Nephron (organoid): ENCODE data around the gene CCDC34.

Source experiments
- H3K27ac Mint-ChIP-seq, 3 experiments: 2 replicates each; pipeline ENCODE4 v1.8.0; 2020; ENCODE audit warnings: mixed read lengths in 3 of 3, mild to moderate bottlenecking in 2 of 3, moderate library complexity in 1 of 3
- H3K27me3 Mint-ChIP-seq: 2 replicates; pipeline ENCODE4 v1.8.0; 2021; ENCODE audit warnings: low read depth, mild to moderate bottlenecking, moderate library complexity, mixed read lengths
- H3K36me3 Mint-ChIP-seq: 2 replicates; pipeline ENCODE4 v1.8.0; 2020; ENCODE audit warnings: low read depth, mixed read lengths
- H3K4me1 Mint-ChIP-seq: 2 replicates; pipeline ENCODE4 v1.8.0; 2020; ENCODE audit warnings: mixed read lengths
- H3K4me3 Mint-ChIP-seq, 3 experiments: 2 replicates each; pipeline ENCODE4 v1.8.0; 2020; ENCODE audit warnings: mild to moderate bottlenecking in 3 of 3, mixed read lengths in 3 of 3, moderate library complexity in 2 of 3
- H3K9me3 Mint-ChIP-seq: 2 replicates; pipeline ENCODE4 v1.8.0; 2020; ENCODE audit warnings: mixed read lengths
- TF ChIP-seq, protein P1 (sequence below), 3 experiments: fragments of 200-600 bp; sonication (generic); IDR thresholded peaks; one replicate each; pipeline ENCODE4 v1.5.0; 2021; ENCODE audit warnings: antibody characterized with exemption in 3 of 3; ENCODE audit not compliant: unreplicated experiment in 3 of 3

Gene CCDC34

GRCh38 chr11:27291302-27291889 is 71.6 kb downstream of the CCDC34 start:
- Mint-ChIP-seq H3K36me3 (peaks cover 24% of the 10 kb centered on the region), H3K4me3 (no peak overlapping the region), H3K4me1 (peaks cover 35% of the 10 kb centered on the region), H3K9me3 (peaks cover 20% of the 10 kb centered on the region), H3K27ac (peak overlapping the region in 1 of 3 experiments; percentile 36), H3K27me3 (no peaks in the 10 kb centered on the region)
- TF ChIP-seq, protein P1, sequence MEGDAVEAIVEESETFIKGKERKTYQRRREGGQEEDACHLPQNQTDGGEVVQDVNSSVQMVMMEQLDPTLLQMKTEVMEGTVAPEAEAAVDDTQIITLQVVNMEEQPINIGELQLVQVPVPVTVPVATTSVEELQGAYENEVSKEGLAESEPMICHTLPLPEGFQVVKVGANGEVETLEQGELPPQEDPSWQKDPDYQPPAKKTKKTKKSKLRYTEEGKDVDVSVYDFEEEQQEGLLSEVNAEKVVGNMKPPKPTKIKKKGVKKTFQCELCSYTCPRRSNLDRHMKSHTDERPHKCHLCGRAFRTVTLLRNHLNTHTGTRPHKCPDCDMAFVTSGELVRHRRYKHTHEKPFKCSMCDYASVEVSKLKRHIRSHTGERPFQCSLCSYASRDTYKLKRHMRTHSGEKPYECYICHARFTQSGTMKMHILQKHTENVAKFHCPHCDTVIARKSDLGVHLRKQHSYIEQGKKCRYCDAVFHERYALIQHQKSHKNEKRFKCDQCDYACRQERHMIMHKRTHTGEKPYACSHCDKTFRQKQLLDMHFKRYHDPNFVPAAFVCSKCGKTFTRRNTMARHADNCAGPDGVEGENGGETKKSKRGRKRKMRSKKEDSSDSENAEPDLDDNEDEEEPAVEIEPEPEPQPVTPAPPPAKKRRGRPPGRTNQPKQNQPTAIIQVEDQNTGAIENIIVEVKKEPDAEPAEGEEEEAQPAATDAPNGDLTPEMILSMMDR (IDR thresholded peaks at IDR 0.05; ENCODE audit: unreplicated experiment in 3 of 3): no peak

GRCh38 chr11:27290261-27291050 is 72.6 kb downstream of the CCDC34 start:
- Mint-ChIP-seq H3K9me3 (peaks cover 20% of the 10 kb centered on the region), H3K36me3 (peaks cover 24% of the 10 kb centered on the region)

More at GRCh38 chr11:27290261-27291050, 72.6 kb downstream of the CCDC34 start:
- Mint-ChIP-seq H3K27ac (peak overlapping the region in 1 of 3 experiments; percentile 36), H3K4me3 (no peak overlapping the region), H3K27me3 (no peaks in the 10 kb centered on the region), H3K4me1 (peaks cover 34% of the 10 kb centered on the region)
- TF ChIP-seq, protein P1 (IDR thresholded peaks at IDR 0.05; ENCODE audit: unreplicated experiment in 3 of 3): no peak
